Myocyte (in vitro differentiated cells): ENCODE measurements around the gene SLC45A2. TPM values are rescaled to one million over a fixed set of nuclear protein-coding genes. Genes with fewer than 3 reads are reported as not detected.
A peak's percentile ranks its signal among the peaks of the same experiment; 100 is the strongest.

ENCODE experiments used
- DNase-seq: peaks from one replicate; pipeline ENCODE4 v3.0.0-alpha.2; 2012; ENCODE audit warnings: low read depth
- total RNA-seq: library from RNA; depleted of rRNA; stranded (reverse); fragments of >200 nt; gene quantifications from 2 replicates; pipeline ENCODE4 v1.2.3, GENCODE V29; 2014

Gene SLC45A2
- total RNA-seq, 1 donor from 2014 or later = 0.37 TPM

DNA sequence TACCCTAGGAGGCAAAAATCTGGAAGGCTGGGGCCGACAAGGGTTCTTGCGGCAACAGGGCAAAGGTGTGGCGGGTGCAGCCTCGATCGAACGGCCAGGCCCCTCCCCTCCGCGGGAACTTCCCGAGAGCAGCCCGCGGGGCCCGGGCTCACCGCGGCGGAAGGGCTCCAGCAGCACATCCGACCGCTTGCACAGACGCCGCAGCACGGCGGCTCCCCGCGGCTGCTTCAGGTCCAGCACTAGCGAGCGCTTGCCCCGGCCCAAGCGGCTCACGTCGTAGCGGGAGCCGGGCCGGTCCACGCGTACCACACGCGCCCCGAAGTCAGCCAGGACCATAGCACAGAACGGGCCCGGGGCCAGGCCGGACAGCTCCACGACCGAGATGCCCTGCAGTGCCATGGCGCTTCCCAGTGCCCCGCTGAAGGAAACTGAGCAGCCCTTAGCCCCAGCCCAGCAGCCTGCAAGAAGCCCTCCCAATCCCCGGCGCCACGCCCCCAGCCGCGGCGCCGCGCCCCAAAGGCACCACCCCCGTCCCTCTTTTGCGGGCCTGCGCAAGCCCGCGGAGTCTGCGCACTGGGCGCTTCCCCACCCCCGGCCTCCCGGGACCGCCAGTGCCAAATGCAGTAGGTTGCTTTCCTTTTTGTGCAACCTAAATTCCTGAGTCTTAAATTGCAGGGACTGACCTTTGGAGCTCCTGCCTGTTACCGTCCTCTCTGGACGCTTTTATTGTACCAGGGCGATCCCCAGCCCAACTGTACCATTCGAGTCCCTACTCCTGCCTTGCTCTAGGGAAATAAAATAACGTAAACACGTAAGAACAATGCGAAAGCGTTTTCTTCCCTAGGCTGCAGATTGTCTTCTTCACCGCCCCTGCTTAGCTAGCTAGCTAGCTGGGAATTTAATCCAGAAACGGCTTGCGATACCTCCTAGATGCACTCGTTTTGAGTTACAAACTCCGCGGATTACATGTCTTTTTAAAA lies 23.4 kb upstream of the SLC45A2 start, which contains the start of gene AMACR:
Gene AMACR, minus strand, starts transcription at position 430 of the 980 bp plus-strand sequence. Its CDS starts 31 bp downstream, at position 399.
- DNase-seq = peak; percentile 94

DNA sequence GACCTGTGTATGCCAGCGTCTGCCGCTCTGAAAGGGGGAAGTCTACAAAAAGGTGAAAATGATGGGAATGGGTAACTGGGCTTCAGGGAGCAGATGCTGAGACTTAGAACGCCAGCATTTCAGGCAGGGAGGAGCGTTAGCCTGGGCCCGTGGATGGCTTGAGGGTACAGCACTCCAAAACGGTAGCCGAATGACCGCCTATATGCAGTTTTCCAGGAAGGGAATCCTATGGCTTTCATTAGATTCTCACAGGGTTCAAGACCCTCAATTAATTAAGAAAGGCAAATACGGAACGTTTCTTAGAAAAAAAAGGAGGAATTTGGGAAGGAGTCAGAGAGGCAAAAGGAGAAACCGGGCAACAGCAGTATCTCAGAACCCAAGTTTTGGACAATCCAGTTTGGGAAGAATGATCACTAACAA lies 22.7 kb upstream of the SLC45A2 start:
- peak; percentile 25 for DNase-seq

DNA sequence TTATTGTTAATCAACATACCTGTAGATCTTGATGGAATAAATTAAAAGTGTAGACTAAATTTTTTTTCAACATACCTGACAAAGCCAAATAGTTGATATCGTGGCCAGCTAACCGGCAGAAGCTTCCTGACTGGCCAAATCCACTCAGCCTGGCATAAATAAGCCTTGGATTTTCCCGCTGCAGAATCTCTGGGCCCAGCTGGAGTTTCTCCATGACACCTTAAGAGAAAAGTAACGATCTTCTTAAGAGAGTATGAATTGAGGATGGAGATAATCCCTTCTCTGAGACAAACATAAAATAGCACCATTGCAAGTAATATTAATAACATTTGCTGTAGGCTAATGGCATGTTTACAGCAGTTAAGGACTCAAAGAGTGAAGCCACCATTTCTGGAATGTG lies 21.2 kb upstream of the SLC45A2 start:
- no peak for DNase-seq

DNA sequence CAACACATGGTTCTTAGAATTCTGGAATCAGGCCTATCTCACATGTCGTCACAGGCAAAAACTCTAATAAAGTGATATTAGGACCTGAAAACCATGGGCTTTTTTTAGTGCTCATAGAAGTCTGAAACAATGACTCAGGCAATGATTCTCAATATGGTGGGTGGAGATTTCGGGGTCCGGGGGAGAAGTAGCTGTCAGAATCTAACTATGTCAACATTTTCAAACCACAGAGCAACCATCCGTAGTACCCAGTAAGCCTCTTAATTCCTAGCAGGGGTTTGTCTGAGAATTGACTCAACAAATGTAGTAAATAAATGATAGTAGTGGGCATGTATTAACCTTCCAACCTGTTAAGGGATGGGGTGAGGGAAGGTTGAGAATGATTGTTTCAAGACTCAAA lies 20.7 kb upstream of the SLC45A2 start:
- DNase-seq = no peak

DNA sequence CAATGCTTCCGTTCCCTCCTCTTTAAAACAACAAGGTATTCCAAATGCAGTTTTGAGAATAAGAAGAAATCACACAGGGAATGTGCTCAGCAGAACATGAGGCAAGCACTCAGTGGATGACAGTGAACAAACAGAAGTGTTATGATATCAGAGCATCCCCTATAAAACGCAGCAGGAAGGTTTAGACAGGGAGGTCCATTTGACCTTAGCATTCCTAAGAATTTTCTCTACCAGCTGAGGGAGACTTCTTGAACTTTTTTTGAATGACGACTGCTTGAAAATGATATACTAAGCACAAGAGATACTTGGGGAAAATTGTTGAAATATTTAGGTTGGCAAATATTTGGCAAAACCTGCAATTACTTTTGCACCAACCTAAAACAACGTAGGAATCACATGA lies 19.4 kb upstream of the SLC45A2 start:
- DNase-seq = no peak

DNA sequence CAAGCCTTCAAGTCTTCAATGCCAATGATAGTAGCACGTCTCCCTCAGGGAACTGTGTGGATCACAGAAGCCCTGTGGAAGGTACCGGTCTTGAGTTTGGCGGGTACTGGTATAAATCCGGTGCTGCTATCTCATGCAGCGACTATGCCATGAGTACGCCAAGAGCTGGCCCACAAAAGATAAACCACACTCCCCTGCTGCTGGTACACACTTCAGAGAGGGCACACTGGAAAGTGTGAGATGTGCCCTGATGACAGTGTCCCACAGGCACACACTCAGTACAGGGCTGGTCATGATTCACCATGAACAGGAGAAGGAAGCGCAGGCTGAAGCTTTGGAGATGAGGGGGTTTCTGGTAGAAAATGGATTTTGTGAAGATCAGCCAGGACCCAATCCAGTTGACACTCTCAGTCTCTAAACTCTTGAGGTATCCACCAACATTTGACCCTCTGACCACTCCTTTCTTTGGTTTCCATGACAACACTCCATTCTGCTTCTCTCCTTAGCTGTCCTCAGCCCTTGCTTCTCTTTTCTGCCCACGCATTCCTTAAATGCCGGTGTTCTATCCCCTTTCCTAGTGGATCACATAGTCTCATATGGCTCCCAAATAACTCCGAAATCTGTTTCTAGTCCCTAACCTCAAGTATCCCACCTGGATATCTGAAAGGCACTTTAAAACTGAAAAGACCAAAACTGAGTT lies 18.3 kb upstream of the SLC45A2 start:
- no peak for DNase-seq

DNA sequence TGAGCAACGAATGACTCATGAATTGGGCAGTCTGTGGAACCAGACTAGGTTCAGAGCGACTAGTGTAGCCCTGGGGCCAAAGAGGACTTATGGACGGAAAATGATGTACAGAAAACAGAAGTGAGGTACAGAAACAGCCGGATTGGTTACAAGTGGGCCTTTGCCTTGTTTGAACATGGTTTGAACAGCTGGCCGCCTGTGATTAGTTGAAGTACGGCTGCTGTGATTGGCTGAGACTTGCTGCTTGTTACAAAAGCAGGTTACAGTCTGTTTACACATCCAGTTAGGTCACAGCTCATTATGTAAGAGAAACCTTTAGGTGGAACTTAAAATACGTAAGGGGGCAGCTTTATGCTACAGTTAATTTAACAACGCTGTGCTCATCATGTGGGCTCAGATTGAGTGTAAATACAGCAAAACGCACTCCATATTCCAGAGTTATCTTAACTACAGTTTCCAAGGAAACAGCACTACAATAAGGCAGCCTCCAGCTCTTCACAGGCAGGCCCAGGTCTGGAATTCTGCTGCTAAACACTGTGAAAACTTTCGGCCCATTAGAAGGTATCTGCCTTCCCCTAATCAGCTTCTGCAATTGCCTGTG lies 16.8 kb upstream of the SLC45A2 start:
- no peak for DNase-seq

DNA sequence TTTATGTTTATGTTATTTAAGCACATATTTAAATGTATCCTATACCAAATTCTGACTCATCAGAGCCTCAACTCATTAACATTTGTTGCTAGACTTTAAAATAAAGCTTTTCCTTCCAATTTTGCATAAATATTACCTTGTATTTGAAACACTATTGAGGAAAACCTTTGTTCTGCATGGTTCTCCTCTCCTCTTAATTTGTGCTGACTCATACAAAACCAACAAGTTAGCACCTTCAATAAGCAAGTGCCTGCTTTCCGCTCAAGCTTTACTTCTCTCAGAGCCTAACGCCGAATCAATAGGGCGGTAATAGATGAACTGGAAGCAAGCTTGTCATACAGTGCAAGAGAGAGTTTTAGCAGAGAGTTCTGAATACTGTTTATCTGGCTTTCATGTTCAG lies 15.5 kb upstream of the SLC45A2 start:
- no peak for DNase-seq

DNA sequence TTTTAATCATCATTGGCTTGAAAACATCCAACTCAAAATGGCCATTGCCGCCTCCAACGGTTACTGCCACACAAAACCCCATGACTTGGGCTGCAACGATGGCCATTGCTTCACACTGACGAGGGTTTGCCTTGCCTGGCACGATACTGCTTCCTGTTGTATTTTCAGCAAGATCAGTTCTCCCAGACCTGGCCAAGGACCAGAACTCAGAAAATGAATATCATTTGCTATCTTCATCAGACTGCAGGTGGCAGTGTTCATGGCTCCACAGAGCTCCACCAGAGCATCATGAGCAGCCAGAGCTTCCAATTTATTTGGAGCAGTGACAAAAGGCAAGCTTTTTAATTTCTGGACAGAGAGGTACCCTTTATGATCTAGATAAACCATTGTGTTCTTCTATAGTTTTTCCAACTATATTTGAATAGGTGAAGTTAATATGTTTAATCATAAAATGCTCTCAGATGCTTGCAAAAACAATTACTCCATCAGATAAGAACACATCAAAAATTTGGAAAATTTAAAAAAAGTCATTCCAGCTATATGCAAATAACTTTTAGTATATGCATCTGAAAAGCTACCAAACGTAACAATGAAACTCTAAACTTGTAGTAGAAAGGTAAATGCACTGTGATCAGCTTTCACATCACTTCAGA lies 13.0 kb upstream of the SLC45A2 start:
- DNase-seq = peak; percentile 81

DNA sequence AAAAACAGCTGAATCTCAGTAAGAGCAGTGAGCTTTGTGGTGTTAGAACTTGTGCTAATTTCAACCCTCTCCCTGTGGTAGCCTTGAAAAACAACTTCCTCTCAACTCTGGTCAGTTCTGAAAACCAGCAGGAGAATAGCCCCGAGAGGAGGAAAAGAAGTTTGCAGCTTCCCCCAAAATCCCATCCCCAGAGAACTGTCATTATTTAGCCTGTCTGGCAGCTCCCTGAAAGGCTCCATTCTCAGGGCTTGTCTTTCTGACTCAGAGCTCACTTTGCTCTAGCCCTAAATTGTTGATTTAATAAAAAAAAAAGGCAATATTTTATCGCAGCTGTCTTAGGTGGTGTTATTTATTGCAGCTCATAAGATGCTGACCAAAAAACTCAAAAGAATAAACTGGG lies 11.4 kb upstream of the SLC45A2 start:
- no peak for DNase-seq

DNA sequence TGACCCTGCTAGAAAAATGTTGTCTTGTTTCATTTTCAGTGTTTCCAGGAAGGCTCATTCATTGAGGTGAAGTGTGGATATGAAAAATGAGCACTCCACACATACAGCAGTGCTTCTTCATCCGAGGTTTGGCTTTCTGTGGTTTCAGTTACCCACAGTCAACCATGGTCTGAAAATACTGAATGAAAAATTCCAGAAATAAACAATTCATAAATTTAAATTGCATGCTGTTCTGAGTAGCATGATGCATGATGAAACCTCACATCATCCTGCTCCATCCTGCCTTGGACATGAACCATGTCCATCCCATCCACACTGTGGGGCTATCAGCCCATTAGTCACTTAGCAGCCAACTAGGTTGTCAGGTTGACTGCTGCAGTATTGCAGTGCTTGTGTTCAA lies 10.4 kb upstream of the SLC45A2 start:
- DNase-seq = no peak

DNA sequence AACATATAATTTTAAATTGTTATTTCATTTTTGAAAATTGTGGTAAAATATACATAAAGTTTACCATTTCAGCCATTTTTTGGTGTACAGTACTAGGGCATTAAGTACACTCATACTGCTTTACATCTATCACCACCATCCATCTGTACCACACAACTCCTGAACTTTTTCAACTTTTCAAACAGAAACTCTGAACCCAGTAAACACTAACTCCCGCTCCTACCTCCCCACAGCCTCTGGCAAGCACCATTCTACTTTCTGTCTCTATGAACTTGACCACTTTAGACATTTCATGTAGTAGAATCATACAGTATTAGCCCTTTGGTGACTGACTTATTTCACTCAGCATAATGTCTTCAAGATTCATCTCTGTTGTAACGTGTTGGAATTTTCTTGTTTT lies 8.4 kb upstream of the SLC45A2 start:
- no peak for DNase-seq

DNA sequence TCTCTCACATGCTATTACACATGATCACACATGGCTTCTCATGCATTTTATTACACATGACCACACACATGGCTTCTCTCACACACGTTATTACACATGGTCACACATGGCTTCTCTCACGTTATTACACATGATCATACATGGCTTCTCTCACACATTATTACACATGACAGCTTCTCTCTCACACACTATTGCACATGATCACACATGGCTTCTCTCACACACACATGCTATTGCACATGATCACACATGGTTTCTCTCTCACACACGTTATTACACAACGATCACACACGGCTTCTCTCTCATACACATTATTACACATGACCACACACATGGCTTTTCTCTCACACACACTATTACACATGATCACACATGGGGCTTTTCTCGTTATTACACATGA lies 954 bp upstream of the SLC45A2 start:
- no peak for DNase-seq

DNA sequence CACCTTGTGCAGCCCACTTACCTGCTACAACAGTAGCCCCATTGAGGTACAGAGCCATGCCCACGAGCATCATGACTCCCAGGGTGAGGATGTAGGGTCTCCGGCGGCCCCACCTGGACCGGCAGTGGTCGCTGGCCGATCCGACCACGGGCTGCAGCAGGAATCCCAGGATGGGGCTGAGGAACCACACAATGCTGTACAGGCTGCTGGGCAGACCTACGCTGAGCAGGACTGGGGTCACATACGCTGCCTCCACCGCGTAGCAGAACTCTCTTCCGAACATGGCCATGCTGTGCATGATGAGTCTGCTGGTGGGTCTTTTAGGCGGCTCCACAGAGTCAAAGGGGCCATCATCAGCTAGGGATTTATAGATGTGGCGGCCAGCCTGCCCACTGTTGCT lies 315 bp downstream of the SLC45A2 start:
- DNase-seq = no peak

DNA sequence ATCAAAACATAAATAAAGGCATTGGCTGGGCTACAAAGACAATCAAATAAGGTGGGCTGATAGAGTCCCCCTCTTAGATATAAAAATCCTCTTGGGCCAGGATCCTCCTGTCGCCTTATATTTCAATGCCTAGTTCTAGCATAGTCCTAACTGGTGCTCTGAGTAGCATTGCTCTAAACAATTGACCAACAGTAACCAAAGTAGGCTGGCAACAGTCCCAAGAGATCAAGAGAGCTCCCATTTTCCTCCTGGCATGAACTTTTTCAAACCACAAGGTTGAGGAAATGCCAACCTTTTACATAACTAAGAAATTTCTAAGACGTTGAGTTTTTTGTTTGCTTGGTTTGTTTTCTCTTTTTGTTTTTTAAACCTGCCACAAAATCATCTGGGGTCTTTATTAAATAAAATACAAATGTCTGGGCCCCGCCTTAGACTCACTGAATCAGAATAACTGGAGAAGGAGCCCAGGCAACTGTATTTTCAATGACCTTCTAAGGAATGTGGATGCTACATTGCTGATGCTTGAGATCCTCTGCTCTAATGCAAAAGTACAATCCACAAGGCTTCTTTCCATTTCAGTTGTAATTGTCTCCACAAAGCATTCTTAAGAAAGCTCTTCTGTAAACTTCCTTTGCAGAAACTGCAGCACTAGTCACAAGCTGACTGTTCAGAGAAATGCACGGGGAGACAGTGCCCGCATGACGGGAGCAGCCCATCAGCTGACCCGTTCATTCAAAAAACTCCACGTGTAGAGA lies 2.9 kb downstream of the SLC45A2 start:
- DNase-seq = peak; percentile 72

DNA sequence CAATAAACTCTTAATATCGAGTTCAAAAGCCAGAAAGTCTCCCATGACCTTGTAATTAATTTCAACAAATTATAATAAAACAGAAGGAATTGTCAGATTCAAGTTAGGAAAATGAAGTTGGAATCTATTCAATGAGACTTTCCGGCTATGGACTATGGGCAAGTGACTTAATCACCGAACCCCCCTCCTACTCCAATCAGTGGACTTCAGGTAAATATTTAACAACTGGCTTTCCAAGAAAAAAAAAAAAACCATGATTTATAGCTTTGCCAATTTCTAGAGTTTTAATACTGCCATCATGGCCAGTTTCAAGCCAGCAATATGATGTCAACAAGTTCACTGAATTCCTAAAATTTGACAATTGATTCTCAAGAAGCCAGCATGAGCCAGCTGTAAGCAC lies 4.5 kb downstream of the SLC45A2 start:
- no peak for DNase-seq

DNA sequence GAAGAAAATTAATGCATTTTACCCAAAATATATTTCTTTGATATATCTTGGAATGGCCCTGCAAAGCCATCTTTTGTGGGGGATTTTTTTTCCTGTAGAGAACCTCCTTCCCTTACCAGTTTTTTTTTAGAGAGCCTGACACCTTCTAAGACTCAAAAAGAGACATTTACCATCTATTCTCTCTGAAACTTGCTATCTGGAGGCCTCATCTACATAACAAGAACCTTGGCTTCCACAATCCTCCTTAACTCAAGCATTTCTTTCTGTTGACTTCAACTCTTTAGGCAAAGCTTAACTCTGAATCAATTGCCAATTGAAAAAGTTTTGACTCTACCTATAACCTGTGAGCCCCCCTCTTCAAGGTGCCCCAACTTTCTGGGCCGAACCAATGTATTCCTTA lies 6.2 kb downstream of the SLC45A2 start:
- DNase-seq = no peak

DNA sequence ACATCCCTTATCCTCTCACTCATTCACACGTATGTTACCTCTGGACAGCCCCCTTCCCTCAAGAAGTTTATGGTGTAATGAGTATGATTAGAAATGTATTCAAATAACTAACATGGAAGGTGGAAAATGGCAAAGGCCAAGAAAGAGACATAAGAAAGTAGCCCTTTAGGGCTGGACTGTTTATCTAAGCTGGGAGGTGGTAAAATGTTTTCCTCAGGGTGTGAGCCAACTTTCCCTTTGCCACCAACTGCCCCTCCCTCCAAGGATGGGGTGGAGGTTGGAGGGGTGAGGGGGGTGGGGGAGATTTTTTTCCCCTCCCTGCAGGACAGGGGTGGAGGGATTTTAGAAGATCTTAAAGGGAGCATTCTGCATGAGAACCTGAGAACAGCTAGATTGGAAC lies 8.2 kb downstream of the SLC45A2 start:
- DNase-seq = no peak

DNA sequence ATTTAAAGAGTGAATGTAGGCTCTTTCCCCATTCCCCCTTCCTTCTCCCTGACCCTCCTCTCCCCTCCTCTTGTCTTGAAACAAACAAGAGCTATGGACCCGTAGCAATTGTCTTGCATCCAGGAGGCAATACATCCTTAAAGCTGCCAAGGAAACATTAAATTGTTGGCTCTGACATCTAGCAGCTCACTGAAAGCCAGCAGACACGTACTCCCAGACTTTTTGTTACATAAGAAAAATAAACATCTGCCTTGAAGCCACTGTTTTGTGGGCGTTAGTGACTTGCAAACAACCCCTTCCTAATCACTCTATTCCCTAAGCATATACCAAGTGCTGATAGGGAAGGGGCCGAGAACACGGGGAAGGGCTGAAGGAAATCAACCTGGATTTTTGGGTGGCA lies 8.6 kb downstream of the SLC45A2 start:
- DNase-seq = no peak

DNA sequence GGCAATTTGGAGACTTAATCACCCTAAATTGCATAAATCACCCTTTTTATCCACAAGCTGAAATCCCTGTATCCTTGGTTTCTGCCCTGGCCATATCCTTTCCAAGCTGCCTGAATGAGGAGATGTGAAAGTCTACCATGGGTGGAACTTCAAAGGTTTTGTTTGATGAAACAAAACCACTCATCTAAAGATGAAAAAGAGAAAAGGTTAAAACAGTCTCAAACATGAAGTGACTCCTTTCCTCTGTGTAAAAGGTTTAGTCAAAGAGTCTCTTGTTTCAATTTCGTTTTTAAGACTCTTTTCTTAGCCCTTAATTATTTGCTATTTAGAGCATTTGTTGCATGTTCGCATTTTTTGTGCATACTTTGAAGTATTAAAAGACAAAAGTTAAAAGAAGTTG lies 11.2 kb downstream of the SLC45A2 start:
- no peak for DNase-seq
